Measurements from ENCODE around the gene JARID2.

Gene JARID2

GRCh38 chr6:15265787-15266186 is 19.9 kb downstream of the JARID2 start:
- TF ChIP-seq, protein P1, sequence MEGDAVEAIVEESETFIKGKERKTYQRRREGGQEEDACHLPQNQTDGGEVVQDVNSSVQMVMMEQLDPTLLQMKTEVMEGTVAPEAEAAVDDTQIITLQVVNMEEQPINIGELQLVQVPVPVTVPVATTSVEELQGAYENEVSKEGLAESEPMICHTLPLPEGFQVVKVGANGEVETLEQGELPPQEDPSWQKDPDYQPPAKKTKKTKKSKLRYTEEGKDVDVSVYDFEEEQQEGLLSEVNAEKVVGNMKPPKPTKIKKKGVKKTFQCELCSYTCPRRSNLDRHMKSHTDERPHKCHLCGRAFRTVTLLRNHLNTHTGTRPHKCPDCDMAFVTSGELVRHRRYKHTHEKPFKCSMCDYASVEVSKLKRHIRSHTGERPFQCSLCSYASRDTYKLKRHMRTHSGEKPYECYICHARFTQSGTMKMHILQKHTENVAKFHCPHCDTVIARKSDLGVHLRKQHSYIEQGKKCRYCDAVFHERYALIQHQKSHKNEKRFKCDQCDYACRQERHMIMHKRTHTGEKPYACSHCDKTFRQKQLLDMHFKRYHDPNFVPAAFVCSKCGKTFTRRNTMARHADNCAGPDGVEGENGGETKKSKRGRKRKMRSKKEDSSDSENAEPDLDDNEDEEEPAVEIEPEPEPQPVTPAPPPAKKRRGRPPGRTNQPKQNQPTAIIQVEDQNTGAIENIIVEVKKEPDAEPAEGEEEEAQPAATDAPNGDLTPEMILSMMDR (IDR thresholded peaks at IDR 0.05; ENCODE audit: low read depth, low read length): no peak
- H3K36me3 ChIP-seq: no peaks in the 10 kb centered on the region; the same call in 1 of the 2 replicates
- no peak overlapping the region for H3K4me3 ChIP-seq (ENCODE audit: low read depth, low read length)
- no peak overlapping the region for H3K27ac ChIP-seq
- no peaks in the 10 kb centered on the region for H3K9me3 ChIP-seq (ENCODE audit: severe bottlenecking)
- H3K27me3 ChIP-seq (ENCODE audit: insufficient read depth, low read depth, severe bottlenecking): no peaks in the 10 kb centered on the region
- DNase-seq: no peak

DNA sequence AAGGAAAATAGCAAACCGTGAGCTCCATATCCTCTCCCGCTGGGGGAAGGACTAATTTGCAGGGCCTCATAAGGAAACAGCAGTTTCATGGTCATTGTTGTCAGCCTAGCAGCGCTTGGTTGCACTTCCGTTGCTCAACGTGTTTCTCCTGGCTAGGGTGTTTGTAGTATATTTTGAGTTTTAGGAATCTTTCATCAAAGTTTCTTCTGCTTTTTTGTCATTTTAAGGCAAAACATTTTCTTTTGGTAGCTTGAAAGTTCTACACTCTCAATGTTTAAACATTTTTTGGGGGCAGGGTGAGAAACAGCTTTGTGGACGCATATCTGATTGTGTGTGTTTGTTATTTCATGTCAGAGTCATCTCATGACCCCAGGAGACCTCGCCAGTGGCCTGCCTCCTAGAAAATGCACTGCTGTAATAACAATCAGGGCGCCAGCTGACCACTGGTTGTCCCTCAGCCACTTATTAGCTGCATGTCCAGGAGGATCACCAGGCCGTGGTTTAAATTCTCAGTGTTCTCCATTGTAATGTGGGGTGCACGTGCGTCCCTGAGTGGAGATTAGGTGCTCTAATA is 20.6 kb downstream of the JARID2 start:
- Histone ChIP-seq H3K27ac (no peak overlapping the region), H3K36me3 (no peaks in the 10 kb centered on the region; the same call in 1 of the 2 replicates), H3K27me3 (ENCODE audit: insufficient read depth, low read depth, severe bottlenecking) (no peaks in the 10 kb centered on the region), H3K4me3 (ENCODE audit: low read depth, low read length) (no peak overlapping the region), H3K9me3 (ENCODE audit: severe bottlenecking) (no peaks in the 10 kb centered on the region)
- DNase-seq: no peak
- TF ChIP-seq, protein P1 (IDR thresholded peaks at IDR 0.05; ENCODE audit: low read depth, low read length): no peak

DNA sequence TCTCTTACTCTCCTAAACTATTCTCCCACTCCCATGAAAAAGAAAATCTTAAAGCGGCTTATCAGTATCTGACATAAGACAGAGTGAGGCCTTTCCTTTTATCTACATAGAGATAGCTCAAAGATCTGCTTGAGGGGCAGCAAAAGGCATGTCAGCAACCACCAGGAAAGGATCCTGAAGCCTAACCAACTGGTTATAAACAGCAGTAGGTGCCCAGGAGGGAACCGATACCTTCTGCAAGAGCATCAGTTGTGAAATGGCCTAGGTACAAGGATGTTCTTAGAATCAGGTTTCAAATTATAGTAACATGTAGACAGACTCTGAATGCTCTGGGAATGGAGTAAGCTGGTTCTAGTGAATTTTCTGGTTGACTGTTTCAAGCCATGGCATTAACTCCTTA is 21.4 kb downstream of the JARID2 start:
- H3K9me3 ChIP-seq (ENCODE audit: severe bottlenecking): no peaks in the 10 kb centered on the region
- H3K36me3 ChIP-seq: no peaks in the 10 kb centered on the region; the same call in 1 of the 2 replicates
- TF ChIP-seq, protein P1 (IDR thresholded peaks at IDR 0.05; ENCODE audit: low read depth, low read length): no peak
- no peak overlapping the region for H3K4me3 ChIP-seq (ENCODE audit: low read depth, low read length)
- no peak for DNase-seq
- H3K27me3 ChIP-seq (ENCODE audit: insufficient read depth, low read depth, severe bottlenecking): no peaks in the 10 kb centered on the region
- no peak overlapping the region for H3K27ac ChIP-seq

GRCh38 chr6:15268137-15268908 is 22.5 kb downstream of the JARID2 start:
- TF ChIP-seq, protein P1 (IDR thresholded peaks at IDR 0.05; ENCODE audit: low read depth, low read length): no peak

GRCh38 chr6:15269011-15269410 is 23.1 kb downstream of the JARID2 start:
- H3K4me3 ChIP-seq (ENCODE audit: low read depth, low read length): no peak overlapping the region

More at GRCh38 chr6:15268137-15268908, 22.5 kb downstream of the JARID2 start:
- H3K27me3 ChIP-seq (ENCODE audit: insufficient read depth, low read depth, severe bottlenecking): no peaks in the 10 kb centered on the region
- no peaks in the 10 kb centered on the region; the same call in 1 of the 2 replicates for H3K36me3 ChIP-seq
- no peak overlapping the region for H3K4me3 ChIP-seq (ENCODE audit: low read depth, low read length)
- no peaks in the 10 kb centered on the region for H3K9me3 ChIP-seq (ENCODE audit: severe bottlenecking)
- no peak for DNase-seq
- H3K27ac ChIP-seq: no peak overlapping the region

More at GRCh38 chr6:15269011-15269410, 23.1 kb downstream of the JARID2 start:
- H3K36me3 ChIP-seq: no peaks in the 10 kb centered on the region; the same call in 1 of the 2 replicates
- no peaks in the 10 kb centered on the region for H3K27me3 ChIP-seq (ENCODE audit: insufficient read depth, low read depth, severe bottlenecking)
- H3K27ac ChIP-seq: no peak overlapping the region
- no peak for DNase-seq
- TF ChIP-seq, protein P1 (IDR thresholded peaks at IDR 0.05; ENCODE audit: low read depth, low read length): no peak
- no peaks in the 10 kb centered on the region for H3K9me3 ChIP-seq (ENCODE audit: severe bottlenecking)
